ENCODE results near the gene MEGF6. TPM values are rescaled to one million over a fixed set of nuclear protein-coding genes. Genes with fewer than 3 reads are reported as not detected.

The MEGF6 gene
- total RNA-seq, 2 experiments from 2014 or later = 5.8 to 5.9 TPM

- CTCF ChIA-PET = no interaction called here
- H3K27me3 Mint-ChIP-seq (ENCODE audit: low read depth) = no peaks in the 10 kb centered on the region
- DNase-seq = no peak
- H3K4me1 Mint-ChIP-seq (ENCODE audit: low read depth) = no peaks in the 10 kb centered on the region
- H3K4me3 Mint-ChIP-seq = no peak overlapping the region
- no peak overlapping the region for H3K27ac Mint-ChIP-seq
- no peaks in the 10 kb centered on the region for H3K9me3 Mint-ChIP-seq
- no peaks in the 10 kb centered on the region for H3K36me3 Mint-ChIP-seq (ENCODE audit: low read depth)
- intact Hi-C loops (cut with micrococcal nuclease) = no loop called here
These were observed 113.8 kb downstream of the MEGF6 start for GRCh38 chr1:3497521-3497920.

GRCh38 chr1:3496916-3497315 is 114.4 kb downstream of the MEGF6 start:
- no peak for DNase-seq
- H3K4me1 Mint-ChIP-seq (ENCODE audit: low read depth) = no peaks in the 10 kb centered on the region
- intact Hi-C loops (cut with micrococcal nuclease) = no loop called here
- no peaks in the 10 kb centered on the region for H3K9me3 Mint-ChIP-seq
- no peaks in the 10 kb centered on the region for H3K36me3 Mint-ChIP-seq (ENCODE audit: low read depth)
- CTCF ChIA-PET = no interaction called here
- H3K4me3 Mint-ChIP-seq = no peak overlapping the region
- H3K27me3 Mint-ChIP-seq (ENCODE audit: low read depth) = no peaks in the 10 kb centered on the region
- no peak overlapping the region for H3K27ac Mint-ChIP-seq

GRCh38 chr1:3495776-3496745 is 115.2 kb downstream of the MEGF6 start:
- H3K4me1 Mint-ChIP-seq (ENCODE audit: low read depth) = peaks cover 5% of the 10 kb centered on the region
- DNase-seq = no peak
- CTCF ChIA-PET = interaction anchor here (1.0 kb wide), 1 partner anchor 43 kb away, joined by 4 read pairs; no protein-coding TSS in a partner anchor
- no peak overlapping the region for H3K27ac Mint-ChIP-seq
- no peaks in the 10 kb centered on the region for H3K27me3 Mint-ChIP-seq (ENCODE audit: low read depth)
- no peaks in the 10 kb centered on the region for H3K36me3 Mint-ChIP-seq (ENCODE audit: low read depth)
- no peaks in the 10 kb centered on the region for H3K9me3 Mint-ChIP-seq
- intact Hi-C loops (cut with micrococcal nuclease) = no loop called here
- H3K4me3 Mint-ChIP-seq = no peak overlapping the region

- Mint-ChIP-seq H3K27me3 (ENCODE audit: low read depth) (no peaks in the 10 kb centered on the region), H3K4me1 (ENCODE audit: low read depth) (peaks cover 5% of the 10 kb centered on the region), H3K9me3 (no peaks in the 10 kb centered on the region), H3K36me3 (ENCODE audit: low read depth) (no peaks in the 10 kb centered on the region), H3K4me3 (no peak overlapping the region), H3K27ac (no peak overlapping the region)
- intact Hi-C loops (cut with micrococcal nuclease) = no loop called here
- no peak for DNase-seq
- CTCF ChIA-PET = interaction anchor here (1.0 kb wide), 1 partner anchor 41 kb away, joined by 4 read pairs; no protein-coding TSS in a partner anchor
These were observed 116.7 kb downstream of the MEGF6 start for GRCh38 chr1:3494321-3495308.

GRCh38 chr1:3492545-3493246 is 118.6 kb downstream of the MEGF6 start:
- DNase-seq = no peak
- Mint-ChIP-seq H3K4me3 (no peak overlapping the region), H3K36me3 (ENCODE audit: low read depth) (no peaks in the 10 kb centered on the region), H3K4me1 (ENCODE audit: low read depth) (peaks cover 5% of the 10 kb centered on the region), H3K27me3 (ENCODE audit: low read depth) (no peaks in the 10 kb centered on the region), H3K27ac (no peak overlapping the region), H3K9me3 (peaks cover 14% of the 10 kb centered on the region)
- CTCF ChIA-PET = interaction anchor here (0.7 to 1.3 kb wide), 7 partner anchors 8 to 128 kb away, joined by 3 to 6 read pairs (median 3); no protein-coding TSS in a partner anchor
- intact Hi-C loops (cut with micrococcal nuclease) = no loop called here

- peak; percentile 92 for DNase-seq
- intact Hi-C loops (cut with micrococcal nuclease) = loop anchor here (1.0 kb wide), 4 partner anchors 40 to 305 kb away; partner anchors contain the start of gene LRRC47
- Mint-ChIP-seq H3K27me3 (ENCODE audit: low read depth) (no peaks in the 10 kb centered on the region), H3K4me1 (ENCODE audit: low read depth) (peaks cover 5% of the 10 kb centered on the region), H3K4me3 (no peak overlapping the region), H3K27ac (no peak overlapping the region), H3K9me3 (peaks cover 18% of the 10 kb centered on the region), H3K36me3 (ENCODE audit: low read depth) (no peaks in the 10 kb centered on the region)
- CTCF ChIA-PET = interaction anchor here (0.7 to 2.2 kb wide), 15 partner anchors 7 to 229 kb away, joined by 3 to 20 read pairs (median 5); no protein-coding TSS in a partner anchor
These were observed 119.7 kb downstream of the MEGF6 start for GRCh38 chr1:3491291-3492246.

GRCh38 chr1:3490046-3490745 is 121.1 kb downstream of the MEGF6 start:
- Mint-ChIP-seq H3K4me1 (ENCODE audit: low read depth) (peaks cover 5% of the 10 kb centered on the region), H3K27me3 (ENCODE audit: low read depth) (no peaks in the 10 kb centered on the region), H3K27ac (no peak overlapping the region), H3K9me3 (peaks cover 18% of the 10 kb centered on the region), H3K4me3 (no peak overlapping the region), H3K36me3 (ENCODE audit: low read depth) (no peaks in the 10 kb centered on the region)
- no peak for DNase-seq
- CTCF ChIA-PET = interaction anchor here (0.8 to 2.2 kb wide), 9 partner anchors 11 to 230 kb away, joined by 3 to 20 read pairs (median 5); no protein-coding TSS in a partner anchor
- intact Hi-C loops (cut with micrococcal nuclease) = no loop called here

- H3K9me3 Mint-ChIP-seq = peaks cover 18% of the 10 kb centered on the region
- H3K4me3 Mint-ChIP-seq = no peak overlapping the region
- no peaks in the 10 kb centered on the region for H3K36me3 Mint-ChIP-seq (ENCODE audit: low read depth)
- CTCF ChIA-PET = interaction anchor here (1.8 kb wide), 1 partner anchor 132 kb away, joined by 5 read pairs; no protein-coding TSS in a partner anchor
- H3K27ac Mint-ChIP-seq = no peak overlapping the region
- intact Hi-C loops (cut with micrococcal nuclease) = no loop called here
- H3K27me3 Mint-ChIP-seq (ENCODE audit: low read depth) = no peaks in the 10 kb centered on the region
- no peak for DNase-seq
- H3K4me1 Mint-ChIP-seq (ENCODE audit: low read depth) = peaks cover 7% of the 10 kb centered on the region
These were observed 122.9 kb downstream of the MEGF6 start for GRCh38 chr1:3488432-3488831.

- H3K27me3 Mint-ChIP-seq (ENCODE audit: low read depth) = no peaks in the 10 kb centered on the region
- intact Hi-C loops (cut with micrococcal nuclease) = no loop called here
- CTCF ChIA-PET = interaction anchor here (0.7 to 4.0 kb wide), 3 partner anchors 7 to 126 kb away, joined by 3 to 27 read pairs (median 3); no protein-coding TSS in a partner anchor
- H3K4me1 Mint-ChIP-seq (ENCODE audit: low read depth) = peaks cover 2% of the 10 kb centered on the region
- H3K36me3 Mint-ChIP-seq (ENCODE audit: low read depth) = no peaks in the 10 kb centered on the region
- peaks cover 18% of the 10 kb centered on the region for H3K9me3 Mint-ChIP-seq
- H3K27ac Mint-ChIP-seq = no peak overlapping the region
- no peak overlapping the region for H3K4me3 Mint-ChIP-seq
- no peak for DNase-seq
These were observed 126.3 kb downstream of the MEGF6 start for GRCh38 chr1:3485016-3485415.

GRCh38 chr1:3483801-3484444 is 127.4 kb downstream of the MEGF6 start:
- H3K4me3 Mint-ChIP-seq = no peak overlapping the region
- CTCF ChIA-PET = interaction anchor here (0.6 to 4.0 kb wide), 3 partner anchors 8 to 125 kb away, joined by 3 to 27 read pairs (median 3); no protein-coding TSS in a partner anchor
- H3K27me3 Mint-ChIP-seq (ENCODE audit: low read depth) = no peaks in the 10 kb centered on the region
- peaks cover 16% of the 10 kb centered on the region for H3K9me3 Mint-ChIP-seq
- peak; percentile 50 for DNase-seq
- intact Hi-C loops (cut with micrococcal nuclease) = loop anchor here (1.0 kb wide), 1 partner anchor 31 kb away; no protein-coding TSS in a partner anchor
- H3K36me3 Mint-ChIP-seq (ENCODE audit: low read depth) = no peaks in the 10 kb centered on the region
- peaks cover 2% of the 10 kb centered on the region for H3K4me1 Mint-ChIP-seq (ENCODE audit: low read depth)
- no peak overlapping the region for H3K27ac Mint-ChIP-seq
